ENCODE data around the gene ARHGAP45.

The ARHGAP45 gene

GRCh38 chr19:1131718-1132551 lies 65.0 kb downstream of the ARHGAP45 start:
- peak; percentile 82 to 91 for DNase-seq (ENCODE audit: low read depth in 2 of 2)

GRCh38 chr19:1132552-1133383 lies 65.8 kb downstream of the ARHGAP45 start:
- no peak for DNase-seq (ENCODE audit: low read depth in 2 of 2)

GRCh38 chr19:1133471-1133929 lies 66.5 kb downstream of the ARHGAP45 start:
- peak; percentile 52 to 74 for DNase-seq (ENCODE audit: low read depth in 2 of 2)

- no peak for DNase-seq (ENCODE audit: low read depth in 2 of 2)
Measured at GRCh38 chr19:1134431-1134830, 67.5 kb downstream of the ARHGAP45 start.

GRCh38 chr19:1135454-1135853 lies 68.5 kb downstream of the ARHGAP45 start:
- no peak for DNase-seq (ENCODE audit: low read depth in 2 of 2)

- DNase-seq (ENCODE audit: low read depth in 2 of 2), result no peak
Measured at GRCh38 chr19:1136201-1136600, 69.2 kb downstream of the ARHGAP45 start.
